Sigmoid colon (tissue), 7 donors: Measurements from ENCODE around the gene PTGES2. TPM values are rescaled to one million over a fixed set of nuclear protein-coding genes. Genes with fewer than 3 reads are reported as not detected.

Source experiments
- DNase-seq: peaks from one replicate; pipeline ENCODE4 v3.0.0-alpha.2; 2019
- H3K27ac ChIP-seq, 4 donors: fragments of 200-600 bp; sonication (generic); one replicate each; pipeline ENCODE4 v1.5.1; 2016 to 2019; ENCODE audit warnings: mild to moderate bottlenecking in 1 of 4
- H3K27me3 ChIP-seq, 3 donors: fragments of 200-600 bp; sonication (generic); one replicate each; pipeline ENCODE4 v1.5.1; 2019; ENCODE audit warnings: mild to moderate bottlenecking in 1 of 3
- H3K36me3 ChIP-seq, 4 donors: fragments of 200-600 bp; sonication (generic); one replicate each; pipeline ENCODE4 v1.5.1; 2016 to 2019
- H3K4me1 ChIP-seq, 4 donors: fragments of 200-600 bp; sonication (generic); one replicate each; pipeline ENCODE4 v1.5.1; 2017 to 2019
- H3K4me3 ChIP-seq, 4 donors: fragments of 200-600 bp; sonication (generic); one replicate each; pipeline ENCODE4 v1.5.1; 2017 to 2019; ENCODE audit warnings: mild to moderate bottlenecking in 2 of 4, moderate library complexity in 1 of 4
- H3K9me3 ChIP-seq, 4 donors: fragments of 200-600 bp in 3 of 4; sonication (generic) in 3 of 4; one replicate each; pipeline versions ENCODE4 v1.5.1 to v1.6.1; 2013 to 2019
- EP300 ChIP-seq, 4 donors: sonication (generic); formaldehyde crosslinking; IDR thresholded peaks; one replicate each; pipeline ENCODE4 v1.6.1; 2017; ENCODE audit warnings: antibody characterized with exemption in 4 of 4
- POLR2A ChIP-seq, 2 donors: fragments of 450-650 bp; IDR thresholded peaks; one replicate each; pipeline ENCODE4 v1.6.1; 2016; ENCODE audit warnings: antibody characterized with exemption in 2 of 2, mild to moderate bottlenecking in 2 of 2, moderate library complexity in 2 of 2
- POLR2AphosphoS5 ChIP-seq, 4 donors: sonication (generic); formaldehyde crosslinking; IDR thresholded peaks; one replicate each; pipeline ENCODE4 v1.6.1; 2017; ENCODE audit warnings: antibody characterized with exemption in 4 of 4
- WGBS, 2 donors: extraction: QIAGEN DNeasy Blood & Tissue Kit; methylation state at CpG; one replicate each; pipeline ENCODE4 v1.1.7; 2013; 5-methylcytosine and 5-hydroxymethylcytosine counted together
- intact Hi-C: fragments of 100-400 bp; cut with DNase I; formaldehyde crosslinking; loops from one replicate; pipeline ENCODE4 v1.15.1; 2023
- polyA plus RNA-seq, 3 donors: library from polyadenylated mRNA; stranded (reverse); fragments of 200-250 nt; gene quantifications; one replicate each; pipeline ENCODE4 v1.2.3, GENCODE V29; 2013
- total RNA-seq, 4 donors: library from RNA; depleted of rRNA; stranded (reverse); fragments of >200 nt; gene quantifications; one replicate each; pipeline ENCODE4 v1.1.0, GENCODE V29; 2016
- TF ChIP-seq, protein P1 (sequence below), 4 experiments: fragments of 450-650 bp in 3 of 4; fragments of 200-600 bp in 1 of 4; IDR thresholded peaks; one replicate each; pipeline ENCODE4 v1.5.1; 2016 to 2019; ENCODE audit warnings: antibody characterized with exemption in 4 of 4, mild to moderate bottlenecking in 3 of 4, moderate library complexity in 2 of 4
- donor health status: healthy with polysubstance abuse.
- donor health status: Bipolar disorder and iron deficiency.
- donor health status: healthy.

PTGES2 gene
- total and polyA plus RNA-seq, 7 donors: 56.5 to 119 (median 82.2) TPM

DNA sequence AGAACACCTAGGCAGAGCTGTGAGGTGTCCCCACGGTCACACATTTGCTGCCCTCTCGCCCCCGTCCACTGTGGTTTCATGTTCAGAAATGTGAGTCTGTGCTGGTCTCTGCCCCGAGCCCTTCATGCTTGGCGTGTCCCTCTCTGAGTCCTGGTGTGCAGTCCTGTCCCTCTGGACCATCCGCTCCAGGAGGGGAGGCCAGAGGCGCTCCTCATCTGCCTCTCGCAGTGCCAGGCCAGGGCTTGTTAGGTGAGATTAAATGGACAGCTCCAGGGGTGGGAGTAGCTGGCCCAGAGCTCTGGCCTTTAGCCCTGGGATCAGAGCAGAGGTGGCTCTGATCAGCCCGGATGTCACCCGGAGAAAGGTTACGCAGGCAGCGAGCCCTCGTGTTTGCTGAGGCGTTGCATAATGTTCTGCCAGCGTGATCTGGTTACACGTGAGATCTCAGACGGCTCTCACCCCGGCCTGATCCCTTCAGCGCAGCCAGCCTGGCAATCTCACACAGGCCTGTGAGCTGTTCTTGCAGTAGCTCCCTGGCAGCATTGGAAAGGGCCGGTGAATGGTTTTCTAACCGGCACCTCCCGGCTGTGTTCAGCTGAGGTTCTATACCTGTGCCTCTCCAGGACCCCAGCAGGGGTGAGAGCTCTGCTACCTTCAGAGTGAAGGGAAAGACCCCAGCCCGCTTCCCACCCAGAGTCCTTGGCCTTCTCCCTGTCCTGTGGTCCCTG lies 24.5 kb downstream of the PTGES2 start:
- peak overlapping the region in 1 of 4 donors; percentile 25 for H3K27ac ChIP-seq
- intact Hi-C loops: no loop called here
- WGBS, 2 donors: 87 to 88% methylated on average over 23 of the region's 23 CpGs
- no peak for DNase-seq
- H3K4me3 ChIP-seq: no peak overlapping the region
- peaks cover 0 to 38% (median 31%) of the 10 kb centered on the region in 4 donors for H3K4me1 ChIP-seq
- no peaks in the 10 kb centered on the region for H3K27me3 ChIP-seq
- H3K9me3 ChIP-seq: no peaks in the 10 kb centered on the region
- peaks cover 40 to 71% (median 56%) of the 10 kb centered on the region in 4 donors for H3K36me3 ChIP-seq
- TF ChIP-seq POLR2AphosphoS5 (IDR thresholded peaks at IDR 0.05) (no peak), POLR2A (IDR thresholded peaks at IDR 0.05) (no peak), EP300 (IDR thresholded peaks at IDR 0.05) (no peak)
- TF ChIP-seq, protein P1, sequence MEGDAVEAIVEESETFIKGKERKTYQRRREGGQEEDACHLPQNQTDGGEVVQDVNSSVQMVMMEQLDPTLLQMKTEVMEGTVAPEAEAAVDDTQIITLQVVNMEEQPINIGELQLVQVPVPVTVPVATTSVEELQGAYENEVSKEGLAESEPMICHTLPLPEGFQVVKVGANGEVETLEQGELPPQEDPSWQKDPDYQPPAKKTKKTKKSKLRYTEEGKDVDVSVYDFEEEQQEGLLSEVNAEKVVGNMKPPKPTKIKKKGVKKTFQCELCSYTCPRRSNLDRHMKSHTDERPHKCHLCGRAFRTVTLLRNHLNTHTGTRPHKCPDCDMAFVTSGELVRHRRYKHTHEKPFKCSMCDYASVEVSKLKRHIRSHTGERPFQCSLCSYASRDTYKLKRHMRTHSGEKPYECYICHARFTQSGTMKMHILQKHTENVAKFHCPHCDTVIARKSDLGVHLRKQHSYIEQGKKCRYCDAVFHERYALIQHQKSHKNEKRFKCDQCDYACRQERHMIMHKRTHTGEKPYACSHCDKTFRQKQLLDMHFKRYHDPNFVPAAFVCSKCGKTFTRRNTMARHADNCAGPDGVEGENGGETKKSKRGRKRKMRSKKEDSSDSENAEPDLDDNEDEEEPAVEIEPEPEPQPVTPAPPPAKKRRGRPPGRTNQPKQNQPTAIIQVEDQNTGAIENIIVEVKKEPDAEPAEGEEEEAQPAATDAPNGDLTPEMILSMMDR (IDR thresholded peaks at IDR 0.05): no peak

DNA sequence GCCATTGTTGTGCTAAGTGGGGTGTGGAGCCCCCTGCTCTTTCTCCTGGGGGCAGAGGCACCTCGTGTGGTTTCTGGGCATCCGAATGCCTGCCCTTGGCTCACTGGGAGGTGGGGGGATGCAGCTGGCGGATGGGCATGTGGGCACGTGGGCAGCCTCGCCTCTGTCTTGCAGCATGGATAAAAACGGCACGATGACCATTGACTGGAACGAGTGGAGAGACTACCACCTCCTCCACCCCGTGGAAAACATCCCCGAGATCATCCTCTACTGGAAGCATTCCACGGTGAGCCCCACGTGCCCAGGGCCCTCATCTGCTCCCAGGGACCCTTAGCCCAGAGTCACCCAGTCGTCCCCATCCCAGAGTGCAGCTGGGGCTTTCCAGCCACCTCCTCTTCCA lies 25.3 kb downstream of the PTGES2 start:
- no peaks in the 10 kb centered on the region for H3K27me3 ChIP-seq
- H3K9me3 ChIP-seq: no peaks in the 10 kb centered on the region
- TF ChIP-seq POLR2AphosphoS5 (IDR thresholded peaks at IDR 0.05) (no peak), EP300 (IDR thresholded peaks at IDR 0.05) (no peak), POLR2A (IDR thresholded peaks at IDR 0.05) (no peak)
- TF ChIP-seq, protein P1 (IDR thresholded peaks at IDR 0.05): no peak
- intact Hi-C loops: no loop called here
- 87 to 90% methylated on average over 13 of the region's 13 CpGs for WGBS, 2 donors
- H3K36me3 ChIP-seq: peaks cover 32 to 63% (median 48%) of the 10 kb centered on the region in 4 donors
- no peak for DNase-seq
- H3K27ac ChIP-seq: peak overlapping the region in 1 of 4 donors; percentile 1
- no peak overlapping the region for H3K4me3 ChIP-seq
- peaks cover 0 to 46% (median 39%) of the 10 kb centered on the region in 4 donors for H3K4me1 ChIP-seq

DNA sequence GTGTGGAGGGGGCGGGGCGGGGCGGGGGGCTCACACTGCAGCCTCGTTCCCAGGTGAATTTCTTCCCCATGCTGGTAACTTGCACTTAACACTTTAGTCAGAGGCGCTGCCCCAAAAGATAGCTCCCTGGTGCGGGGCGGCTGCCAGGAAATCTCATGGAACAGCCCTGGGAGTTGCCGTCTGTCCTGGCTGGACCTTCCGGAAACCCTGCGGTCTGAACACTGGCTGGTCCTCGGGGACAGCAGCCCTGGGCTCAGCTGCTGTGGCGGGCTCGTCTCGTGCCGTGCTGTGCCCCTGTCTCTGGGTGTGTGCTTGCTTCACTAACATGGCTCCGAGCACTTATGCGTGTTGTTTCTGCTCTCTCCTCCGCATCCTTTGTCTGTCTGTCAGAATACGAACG lies 25.8 kb downstream of the PTGES2 start:
- H3K36me3 ChIP-seq: peaks cover 27 to 58% (median 42%) of the 10 kb centered on the region in 4 donors
- peak overlapping the region in 3 of 4 donors; percentile 1 to 98 (median 93) for H3K27ac ChIP-seq
- 87 to 89% methylated on average over 20 of the region's 20 CpGs for WGBS, 2 donors
- TF ChIP-seq, protein P1 (IDR thresholded peaks at IDR 0.05): no peak
- TF ChIP-seq EP300 (IDR thresholded peaks at IDR 0.05) (no peak), POLR2AphosphoS5 (IDR thresholded peaks at IDR 0.05) (no peak), POLR2A (IDR thresholded peaks at IDR 0.05) (no peak)
- no peaks in the 10 kb centered on the region for H3K9me3 ChIP-seq
- no peak overlapping the region for H3K4me3 ChIP-seq
- H3K27me3 ChIP-seq: no peaks in the 10 kb centered on the region
- H3K4me1 ChIP-seq: peaks cover 0 to 50% (median 40%) of the 10 kb centered on the region in 4 donors
- no peak for DNase-seq
- intact Hi-C loops: no loop called here

DNA sequence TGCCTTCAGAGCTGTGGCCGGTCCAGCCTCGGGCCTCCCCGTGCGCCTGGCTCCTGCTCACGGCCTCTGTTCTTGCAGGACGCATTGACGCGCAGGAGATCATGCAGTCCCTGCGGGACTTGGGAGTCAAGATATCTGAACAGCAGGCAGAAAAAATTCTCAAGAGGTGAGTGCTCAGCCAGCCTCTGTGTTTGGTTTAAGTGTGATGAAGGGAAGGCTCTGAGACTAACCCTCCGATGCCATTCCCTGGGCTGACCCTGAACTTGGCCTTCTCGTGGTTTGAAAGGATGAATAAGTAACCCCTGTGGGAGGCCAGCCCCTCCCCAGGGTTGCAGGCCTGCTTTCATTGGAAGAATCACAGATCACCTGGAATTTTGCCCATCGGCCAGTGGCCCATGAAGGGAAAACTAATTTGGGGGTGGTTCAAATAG lies 26.3 kb downstream of the PTGES2 start:
- no peak for DNase-seq
- intact Hi-C loops: no loop called here
- Histone ChIP-seq H3K27me3 (no peaks in the 10 kb centered on the region), H3K27ac (peak overlapping the region in 2 of 4 donors; percentile 93 to 98), H3K9me3 (no peaks in the 10 kb centered on the region), H3K36me3 (peaks cover 23 to 53% (median 38%) of the 10 kb centered on the region in 4 donors), H3K4me1 (peaks cover 0 to 50% (median 40%) of the 10 kb centered on the region in 4 donors), H3K4me3 (peak overlapping the region in 1 of 4 donors; percentile 55)
- TF ChIP-seq POLR2AphosphoS5 (IDR thresholded peaks at IDR 0.05) (no peak), POLR2A (IDR thresholded peaks at IDR 0.05) (no peak), EP300 (IDR thresholded peaks at IDR 0.05) (no peak)
- TF ChIP-seq, protein P1 (IDR thresholded peaks at IDR 0.05): no peak
- WGBS, 2 donors: 86 to 92% methylated on average over 12 of the region's 12 CpGs
